GM19455 (cell line): ENCODE data around the gene ARRDC5.
"Not testable (repeated sequence)": the region's sequence is repeated elsewhere in the genome, so short reads cannot be mapped to it uniquely, and the experiment has no call there.

ENCODE experiments used
- ATAC-seq: cut with Tn5 transposase; IDR thresholded peaks from one replicate; pipeline ENCODE4 v1.9.1; 2021; ENCODE audit not compliant: unreplicated experiment

Gene ARRDC5

DNA sequence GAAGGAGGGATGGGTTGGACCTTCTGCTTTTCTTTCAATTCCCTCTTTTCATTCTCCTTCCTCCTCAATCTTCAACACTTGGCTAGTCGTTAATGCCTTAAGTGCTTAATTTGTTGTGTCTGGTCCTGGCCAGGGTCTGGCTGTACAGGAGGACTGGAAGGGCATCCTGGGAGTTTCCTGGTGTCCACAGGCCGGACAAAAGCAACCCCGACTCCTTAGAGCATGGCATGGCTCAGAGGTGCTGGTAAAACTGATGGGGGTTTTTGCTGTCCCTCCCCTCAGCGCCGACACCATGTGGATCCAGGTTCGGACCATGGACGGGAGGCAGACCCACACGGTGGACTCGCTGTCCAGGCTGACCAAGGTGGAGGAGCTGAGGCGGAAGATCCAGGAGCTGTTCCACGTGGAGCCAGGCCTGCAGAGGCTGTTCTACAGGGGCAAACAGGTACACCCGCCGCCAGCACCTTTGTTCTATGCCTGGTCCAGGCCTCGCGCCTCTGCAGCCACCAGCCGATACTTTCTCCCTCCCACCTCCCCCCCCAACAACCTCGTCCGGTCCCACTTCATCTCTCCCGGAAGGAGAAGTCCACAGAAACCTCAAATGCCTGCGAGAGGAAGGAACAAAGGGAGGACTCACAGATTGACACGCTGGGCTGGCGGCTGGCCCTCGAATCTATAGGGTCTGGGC lies 8.0 kb upstream of the ARRDC5 start:
- no peak for ATAC-seq

DNA sequence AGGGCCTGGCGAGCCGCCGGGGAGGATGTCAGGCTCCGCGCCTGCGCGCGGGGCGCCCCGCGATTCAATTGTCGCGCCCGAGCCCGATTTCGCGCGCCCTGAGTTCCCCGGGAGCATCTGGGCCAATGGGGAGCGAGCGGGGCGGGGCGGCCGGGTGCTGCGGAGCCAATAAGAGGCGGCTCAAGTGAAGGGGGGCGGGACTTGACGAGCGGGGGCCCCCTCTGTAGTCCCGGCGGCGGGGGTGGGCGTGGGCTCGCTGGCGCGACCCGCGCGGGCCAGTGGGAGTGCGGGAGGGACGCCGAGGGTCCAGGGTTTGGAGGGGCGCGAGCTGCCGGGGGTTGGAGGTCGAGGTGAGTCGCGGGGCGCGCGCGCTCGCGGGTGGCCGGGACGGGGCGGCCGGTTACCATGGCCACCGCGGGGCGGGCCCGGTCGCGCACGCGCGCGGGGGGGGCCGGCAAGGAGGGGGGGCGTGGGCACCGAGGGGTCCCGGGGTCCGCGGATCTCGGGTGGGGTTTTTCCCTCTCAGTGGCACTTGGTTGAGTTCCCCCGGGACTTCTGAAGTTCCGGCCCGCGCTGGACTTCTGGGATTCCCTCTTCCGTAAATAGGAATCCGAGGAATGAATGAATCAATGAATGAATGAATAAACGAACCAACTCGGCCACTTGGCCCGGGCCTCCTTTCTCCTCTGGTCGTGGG lies 7.3 kb upstream of the ARRDC5 start:
- peak; percentile 70 for ATAC-seq

DNA sequence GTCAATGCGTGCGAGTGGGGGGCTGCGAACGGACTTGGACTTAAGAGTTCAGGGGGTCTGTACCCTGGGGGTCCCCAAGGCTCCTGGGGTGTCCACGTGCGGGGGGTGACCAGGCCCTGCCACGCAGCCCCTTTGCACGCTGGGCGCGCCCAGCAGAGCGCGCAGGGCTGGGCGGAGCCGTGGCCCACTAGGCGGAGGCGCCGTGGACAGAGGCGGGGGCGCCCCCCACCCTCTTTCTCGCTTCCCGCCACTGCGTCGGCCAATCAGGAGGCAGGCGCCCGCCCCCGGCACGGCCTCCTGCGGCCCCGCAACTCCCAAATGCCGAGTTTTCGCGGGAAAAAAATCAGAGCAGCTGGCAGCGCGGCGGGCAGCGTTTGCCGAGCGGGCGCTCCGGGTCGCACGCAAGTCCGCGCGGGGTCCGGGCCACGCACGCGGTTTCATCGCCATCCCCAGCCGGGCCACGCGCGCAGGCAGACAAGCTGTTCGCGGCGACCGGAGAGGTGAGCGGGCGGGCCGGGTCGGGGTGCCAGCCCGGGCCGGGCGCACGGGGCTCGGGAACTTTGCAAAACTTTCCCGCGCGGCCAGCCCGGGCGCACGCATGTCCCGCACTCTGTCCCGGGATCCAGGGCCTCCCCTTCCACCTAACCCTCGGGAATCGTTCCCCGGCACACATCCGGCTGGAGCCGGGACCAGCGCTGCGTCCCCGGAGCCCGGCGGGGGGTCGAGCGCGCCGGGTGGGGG lies 6.6 kb upstream of the ARRDC5 start, which contains the start of gene UHRF1:
UHRF1 (plus strand) TSS at position 346 of the 741 bp plus-strand sequence. CDS start 1,385 bp downstream, outside the sequence.
- ATAC-seq = no peak

DNA sequence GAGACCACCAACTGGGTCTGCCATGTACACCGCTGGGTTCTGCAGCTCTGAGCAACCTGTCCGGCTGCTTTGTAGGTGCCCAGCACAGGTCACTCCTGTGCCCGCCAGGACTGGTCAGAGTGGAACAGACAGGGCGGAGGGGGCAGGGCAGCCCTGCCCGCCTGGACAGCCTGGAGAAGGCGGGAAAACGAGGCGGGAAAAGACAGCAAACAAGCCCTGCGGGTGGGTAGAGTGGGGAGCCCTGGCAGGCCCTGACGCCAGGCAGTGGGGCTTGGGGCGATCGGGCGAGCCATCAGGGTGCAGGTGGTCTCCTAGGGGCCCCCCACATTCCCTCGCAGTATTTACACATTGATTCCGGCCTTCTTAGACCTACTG lies 6.1 kb upstream of the ARRDC5 start:
- ATAC-seq = no peak

DNA sequence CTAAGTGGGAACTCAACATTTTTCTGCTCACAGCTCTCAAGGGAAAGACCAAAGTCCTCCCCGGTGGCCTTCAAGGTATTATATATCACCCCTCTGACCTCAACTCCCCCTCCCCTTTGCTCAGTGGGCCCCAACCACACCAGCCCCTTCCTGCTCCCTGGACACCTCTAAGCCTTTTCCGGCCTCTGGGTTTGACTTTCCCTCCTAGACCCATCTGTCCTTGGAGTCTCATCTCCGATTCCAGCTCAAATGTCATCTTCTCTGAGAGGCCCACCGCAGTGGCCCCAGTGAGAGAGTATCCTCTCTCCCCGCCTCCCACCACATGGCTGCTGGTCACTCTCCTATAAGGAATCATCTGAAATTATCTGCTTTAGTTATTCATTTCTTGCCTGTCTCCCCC lies 5.7 kb upstream of the ARRDC5 start:
- ATAC-seq = no peak

GRCh38 chr19:4906963-4907362 lies 4.3 kb upstream of the ARRDC5 start:
- no peak for ATAC-seq

DNA sequence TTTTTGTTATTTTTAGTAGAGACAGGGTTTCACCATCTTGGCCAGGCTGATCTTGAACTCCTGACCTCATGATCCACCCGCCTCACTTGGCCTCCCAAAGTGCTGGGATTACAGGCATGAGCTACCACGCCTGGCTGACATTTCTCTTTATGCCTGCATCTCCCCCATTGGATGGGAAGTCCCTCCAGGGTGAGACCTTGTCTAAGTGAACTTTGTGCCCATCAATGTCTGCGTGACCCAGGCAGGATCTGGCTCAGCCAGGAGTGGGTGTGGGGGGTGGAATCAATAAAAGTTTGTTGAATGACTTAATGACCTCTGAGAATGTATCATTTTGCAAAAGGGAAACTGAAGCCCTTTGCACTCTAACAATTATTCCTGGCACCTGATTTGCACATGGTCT lies 1.8 kb upstream of the ARRDC5 start:
- no peak for ATAC-seq

- not testable (repeated sequence) for ATAC-seq
Observed at GRCh38 chr19:4900879-4901278, 1.8 kb downstream of the ARRDC5 start.

DNA sequence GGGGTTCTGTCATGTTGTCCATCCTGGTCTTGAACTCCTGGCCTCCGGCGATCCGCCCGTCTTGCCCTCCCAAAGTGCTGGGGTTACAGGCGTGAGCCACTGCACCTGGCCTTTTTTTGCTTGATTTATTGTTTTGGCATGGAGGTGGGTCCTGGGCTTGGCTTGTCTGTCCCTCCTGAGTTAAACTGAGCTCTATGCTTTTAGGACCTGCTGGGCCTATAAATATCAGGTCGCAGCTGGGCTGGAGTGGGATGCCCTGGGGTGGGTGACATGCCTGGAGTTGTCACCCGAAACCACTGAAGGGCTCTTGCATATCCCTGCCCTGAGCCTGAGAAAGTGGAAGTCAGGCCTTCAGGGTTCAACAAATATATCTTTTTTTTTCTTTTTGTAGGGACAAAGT lies 5.5 kb downstream of the ARRDC5 start:
- no peak for ATAC-seq

DNA sequence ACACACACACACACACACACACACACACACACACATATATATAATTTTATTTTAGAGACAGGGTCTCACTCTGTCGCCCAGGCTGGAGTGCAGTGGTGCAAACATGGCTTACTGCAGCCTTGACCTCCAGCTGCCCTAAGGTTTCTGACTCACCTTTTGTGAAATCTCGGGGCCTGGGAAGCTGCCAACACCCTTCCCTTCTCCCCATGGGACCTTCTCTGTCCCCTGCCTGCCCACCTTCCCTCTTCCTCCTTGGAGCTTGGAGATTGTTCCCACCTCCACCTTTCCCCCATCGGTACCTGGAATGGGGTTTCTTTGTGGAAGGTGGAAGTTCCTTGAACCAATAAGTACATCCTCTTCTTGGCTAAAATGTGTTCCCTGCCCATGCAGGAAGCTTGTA lies 6.3 kb downstream of the ARRDC5 start:
- ATAC-seq = no peak

- not testable (repeated sequence) for ATAC-seq
Observed at GRCh38 chr19:4892962-4893361, 9.7 kb downstream of the ARRDC5 start.

DNA sequence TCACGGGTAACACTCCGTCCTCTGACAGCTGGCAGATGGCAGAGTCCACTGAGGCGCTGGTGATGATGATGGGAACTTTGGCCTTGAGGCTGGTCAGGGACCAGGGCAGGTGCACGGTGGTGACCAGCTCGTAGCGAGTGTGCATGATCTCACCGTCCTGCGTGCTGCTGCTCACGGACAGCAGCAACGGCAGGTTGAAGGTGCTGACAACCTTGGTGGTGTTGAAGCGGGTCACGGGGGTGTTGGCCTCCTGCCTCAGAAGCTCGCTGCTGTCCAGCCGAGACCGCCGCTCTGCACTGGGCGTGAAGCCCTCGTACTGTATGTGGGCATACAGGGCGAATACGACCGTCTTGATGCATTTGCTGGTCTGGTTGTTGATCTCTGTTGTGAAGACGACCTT lies 11.6 kb downstream of the ARRDC5 start:
- no peak for ATAC-seq

DNA sequence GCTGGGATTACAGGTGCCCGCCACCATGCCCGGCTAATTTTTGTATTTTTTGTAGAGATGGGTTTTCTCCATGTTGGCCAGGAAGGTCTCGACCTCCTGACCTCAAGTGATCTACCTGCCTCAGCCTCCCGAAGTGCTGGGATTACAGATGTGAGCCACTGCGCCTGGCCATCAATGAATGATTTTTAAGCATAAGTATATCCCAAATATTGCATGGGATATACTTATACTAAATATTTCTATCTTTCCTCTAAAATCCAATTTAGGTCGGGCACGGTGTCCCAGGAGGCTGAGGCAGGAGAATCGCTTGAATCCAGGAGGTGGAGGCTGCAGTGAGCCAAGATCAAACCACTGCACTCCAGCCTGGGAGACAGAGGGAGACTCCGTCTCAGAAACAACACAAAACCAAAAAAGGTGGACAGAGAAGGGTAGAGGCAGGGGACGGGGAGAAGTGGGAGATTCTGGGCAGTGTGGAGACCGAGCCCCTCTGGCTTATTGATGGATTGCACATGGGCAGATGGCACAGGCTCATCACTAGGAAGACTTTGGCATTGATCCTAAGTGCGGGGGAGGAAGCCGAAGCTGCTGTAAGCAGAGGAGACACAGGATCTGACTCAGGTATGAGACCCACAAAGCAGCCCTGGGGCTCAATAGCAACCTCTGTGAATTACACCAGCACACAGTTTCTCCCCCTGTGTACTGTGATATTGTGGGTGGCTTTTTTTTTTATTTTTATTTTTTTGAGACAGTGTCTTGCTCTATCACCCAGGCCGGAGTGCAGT lies 13.5 kb downstream of the ARRDC5 start:
- ATAC-seq = no peak

DNA sequence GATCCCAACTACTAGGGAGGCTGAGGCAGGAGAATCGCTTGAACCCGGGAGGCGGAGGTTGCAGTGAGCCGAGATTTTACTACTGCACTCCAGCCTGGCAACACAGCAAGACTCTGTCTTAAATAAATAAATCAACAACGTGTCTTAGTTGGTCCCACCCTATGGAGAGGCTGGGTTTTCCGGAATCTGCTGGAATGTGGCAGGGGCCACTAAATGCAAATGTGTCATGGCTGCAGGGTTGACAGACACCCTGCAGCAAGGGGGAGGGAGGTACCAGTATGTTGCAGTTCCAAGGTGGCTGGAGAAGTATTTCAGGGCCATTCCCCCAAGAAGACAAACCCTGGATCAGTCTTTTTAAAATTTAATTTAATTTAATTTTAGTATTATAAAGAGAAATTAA lies 14.9 kb downstream of the ARRDC5 start:
- ATAC-seq = not testable (repeated sequence)

DNA sequence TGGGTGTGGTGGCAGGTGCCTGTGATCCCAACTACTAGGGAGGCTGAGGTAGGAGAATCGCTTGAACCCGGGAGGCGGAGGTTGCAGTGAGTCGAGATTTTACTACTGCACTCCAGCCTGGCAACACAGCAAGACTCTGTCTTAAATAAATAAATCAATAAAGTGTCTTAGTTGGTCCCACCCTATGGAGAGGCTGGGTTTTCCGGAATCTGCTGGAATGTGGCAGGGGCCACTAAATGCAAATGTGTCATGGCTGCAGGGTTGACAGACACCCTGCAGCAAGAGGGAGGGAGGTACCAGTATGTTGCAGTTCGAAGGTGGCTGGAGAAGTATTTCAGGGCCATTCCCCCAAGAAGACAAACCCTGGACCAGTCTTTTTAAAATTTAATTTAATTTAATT lies 17.7 kb downstream of the ARRDC5 start:
- not testable (repeated sequence) for ATAC-seq

GRCh38 chr19:4882874-4883273 lies 19.8 kb downstream of the ARRDC5 start:
- not testable (repeated sequence) for ATAC-seq

DNA sequence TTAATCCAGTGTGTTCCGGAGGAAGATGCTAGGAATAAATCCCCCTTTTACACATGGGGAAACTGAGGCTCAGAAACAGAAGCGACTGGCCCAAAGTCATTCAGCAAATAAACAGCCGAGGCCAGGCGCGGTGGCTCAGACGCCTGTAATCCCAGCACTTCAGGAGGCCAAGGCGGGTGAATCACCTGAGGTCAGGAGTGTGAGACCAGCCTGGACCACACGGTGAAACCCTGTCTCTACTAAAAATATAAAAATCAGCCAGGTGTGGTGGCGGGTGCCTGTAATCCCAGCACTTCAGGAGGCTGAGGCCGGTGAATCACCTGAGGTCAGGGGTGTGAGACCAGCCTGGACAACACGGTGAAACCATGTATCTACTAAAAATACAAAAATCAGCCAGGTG lies 23.7 kb downstream of the ARRDC5 start:
- ATAC-seq = no peak

GRCh38 chr19:4878491-4878968 lies 24.2 kb downstream of the ARRDC5 start:
- ATAC-seq = no peak

DNA sequence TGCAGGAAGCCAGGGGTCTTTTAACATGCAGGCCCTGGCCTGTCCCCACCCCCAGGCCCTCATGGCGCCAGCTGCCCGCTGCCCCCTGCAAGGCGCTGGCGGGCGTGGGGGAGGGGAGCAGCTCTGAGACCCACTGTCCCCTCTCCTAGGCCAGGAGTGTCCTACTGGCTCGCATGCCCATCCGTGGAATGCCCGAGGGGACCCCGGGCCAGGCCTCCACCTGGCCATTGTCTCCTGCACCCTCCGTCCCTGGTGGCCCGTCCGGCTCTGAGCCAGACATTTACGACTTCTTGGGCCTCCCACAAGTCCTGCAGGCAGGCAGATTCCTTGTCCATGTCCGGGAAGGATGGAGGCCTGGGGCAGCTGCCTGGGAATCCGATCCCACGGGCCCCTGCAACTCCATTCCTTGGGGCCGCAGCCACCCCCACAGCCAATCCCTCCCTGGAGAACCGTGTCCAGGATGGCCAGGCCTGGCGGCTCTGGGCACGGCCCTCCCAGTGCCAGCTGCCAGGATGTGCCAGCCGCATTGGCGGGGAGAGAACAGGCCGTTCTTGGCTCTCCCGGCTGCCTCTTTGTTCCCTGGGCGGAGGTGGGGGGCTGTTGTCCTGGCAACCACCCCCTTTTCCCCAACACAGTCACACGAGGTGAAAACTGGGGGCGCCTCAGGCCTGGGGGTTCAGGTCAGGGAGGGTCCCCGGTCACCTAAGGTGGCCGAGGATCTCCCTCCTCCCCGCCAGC lies 24.8 kb downstream of the ARRDC5 start:
- ATAC-seq = no peak

DNA sequence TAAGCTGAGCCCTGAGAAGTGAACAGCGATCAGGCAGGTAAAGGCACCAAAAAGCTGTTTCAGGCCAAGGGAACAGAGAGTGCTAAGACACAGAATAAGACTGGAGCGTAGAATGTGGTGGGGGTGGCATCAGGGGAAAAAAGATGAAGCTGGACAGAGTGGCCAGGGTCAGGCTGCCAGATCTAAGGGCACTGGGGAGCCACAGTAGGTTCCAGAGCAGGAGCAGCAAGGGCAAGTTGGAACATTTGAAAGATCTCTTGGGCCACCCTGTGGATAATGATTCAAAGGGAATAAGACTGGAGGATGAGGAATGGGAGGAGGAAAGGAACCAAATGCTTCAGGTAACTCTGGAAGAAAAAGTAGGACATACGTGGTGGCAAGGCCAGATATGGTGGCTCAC lies 28.8 kb downstream of the ARRDC5 start:
- ATAC-seq = no peak
